ENCODE results near the gene OCA2.

- no peak for TF ChIP-seq POLR2AphosphoS5 (IDR thresholded peaks at IDR 0.05)
- TF ChIP-seq EP300 (IDR thresholded peaks at IDR 0.05), result no peak
Observed at GRCh38 chr15:27902680-27903385, 196.3 kb downstream of the OCA2 start.
